ENCODE measurements around the gene THSD7B. TPM values are rescaled to one million over a fixed set of nuclear protein-coding genes. Genes with fewer than 3 reads are reported as not detected.

The THSD7B gene
- total and polyA plus RNA-seq, 2 of the 8 experiments (the other 6 are each of a cell fraction or from before 2014, with no cell fraction given): 0.60 to 2.9 TPM

DNA sequence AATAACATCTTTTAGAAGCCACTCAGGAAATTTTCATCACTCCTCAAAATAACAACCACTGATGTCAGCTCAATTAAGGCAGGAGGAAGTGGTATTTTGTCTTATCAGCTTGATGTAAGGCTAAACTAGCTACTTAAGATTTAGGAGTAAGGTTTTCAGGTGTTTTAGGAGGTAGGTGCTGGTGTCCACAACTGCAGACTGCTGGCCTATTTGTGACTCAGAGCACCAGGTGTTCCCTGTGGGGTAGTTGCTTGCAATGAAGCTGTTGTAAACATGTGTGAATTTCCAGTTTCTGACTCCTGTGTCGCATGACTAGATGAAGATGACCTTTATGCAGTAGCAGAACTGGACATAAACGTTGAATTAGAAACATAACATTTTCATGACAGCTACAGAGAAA lies 164.2 kb downstream of the THSD7B start:
- Histone ChIP-seq H3K79me2 (ENCODE audit: control insufficient read depth in 1 of 2, insufficient read depth in 2 of 2, low read length in 2 of 2) (no peaks in the 10 kb centered on the region), H3K4me3 (ENCODE audit: extremely low read depth in 1 of 4, insufficient read depth in 2 of 4, low read depth in 3 of 4, low read length in 4 of 4) (no peak overlapping the region), H3K23me2 (ENCODE audit: low read depth, low read length) (no peaks in the 10 kb centered on the region), H4K20me1 (replicated peaks in 1 of 2; ENCODE audit: control insufficient read depth in 1 of 2, insufficient read depth in 2 of 2, low read length in 2 of 2) (no peaks in the 10 kb centered on the region), H2BK15ac (ENCODE audit: low read length) (no peak overlapping the region), H3K27me3 (replicated peaks in 1 of 4; ENCODE audit: control insufficient read depth in 3 of 4, extremely low read depth in 1 of 4, insufficient read depth in 3 of 4, low read length in 3 of 4) (no peaks in the 10 kb centered on the region), H3K79me1 (ENCODE audit: low read depth, low read length) (no peaks in the 10 kb centered on the region), H3K56ac (replicated peaks; ENCODE audit: insufficient read length, low read depth, low read length) (no peak overlapping the region), H3K36me3 (ENCODE audit: control insufficient read depth in 2 of 4, insufficient read depth in 4 of 4, low read length in 3 of 4) (no peaks in the 10 kb centered on the region), H3K4ac (replicated peaks; ENCODE audit: insufficient read length, low read depth, low read length) (no peak overlapping the region), H3K18ac (ENCODE audit: extremely low read depth, low read length) (no peak overlapping the region), H3K9ac (replicated peaks in 1 of 4; ENCODE audit: extremely low read depth in 1 of 4, low read depth in 3 of 4, low read length in 3 of 4) (no peak overlapping the region), H3K27ac (ENCODE audit: low read depth, low read length) (no peak overlapping the region), H2BK5ac (ENCODE audit: low read depth, low read length) (no peak overlapping the region), H2BK20ac (ENCODE audit: low read length) (no peak overlapping the region), H2BK12ac (ENCODE audit: low read depth, low read length) (no peak overlapping the region), H3K9me3 (ENCODE audit: insufficient read depth in 2 of 2, low read depth in 1 of 2, low read length in 1 of 2) (no peaks in the 10 kb centered on the region), H2AK5ac (ENCODE audit: low read depth, low read length) (no peak overlapping the region), H4K91ac (replicated peaks; ENCODE audit: insufficient read length, low read length) (no peak overlapping the region), H2AFZ (ENCODE audit: low read length) (no peak overlapping the region), H4K5ac (ENCODE audit: insufficient read length, low read depth, low read length) (no peak overlapping the region), H2BK120ac (replicated peaks; ENCODE audit: low read depth, low read length) (no peak overlapping the region), H4K8ac (ENCODE audit: extremely low read depth, insufficient read depth, low read length) (no peak overlapping the region), H3K4me1 (replicated peaks in 1 of 4; ENCODE audit: control insufficient read depth in 3 of 4, insufficient read depth in 4 of 4, low read length in 3 of 4) (no peaks in the 10 kb centered on the region; a peak in 1 of 7 replicates), H3K4me2 (ENCODE audit: insufficient read depth in 1 of 2, low read depth in 2 of 2, low read length in 2 of 2) (no peak overlapping the region), H3K23ac (ENCODE audit: insufficient read length) (no peak overlapping the region), H3K14ac (ENCODE audit: insufficient read length) (no peak overlapping the region)
- DNase-seq (ENCODE audit: low read depth in 1 of 2, low spot score in 2 of 2) (no peak), FAIRE-seq (no peak)
- CTCF ChIA-PET (ENCODE audit: partially characterized antibody): interaction anchor here (1.1 to 6.2 kb wide), 3 partner anchors 8 to 908 kb away, joined by 3 to 35 read pairs (median 18); no protein-coding TSS in a partner anchor
- WGBS, 2 experiments (ENCODE audit: extremely low coverage in 1 of 2, insufficient coverage in 1 of 2, insufficient read length in 1 of 2, insufficient replicate concordance in 2 of 2, low coverage in 1 of 2, low lambda C conversion rate in 2 of 2, missing lambda C conversion rate in 1 of 2): 87% methylated on average over 2 of the region's 2 CpGs; no CpG with 5 or more reads in 1 of the 2 experiments
- POLR2A ChIA-PET (ENCODE audit: partially characterized antibody): no interaction called here
- no peak for TF ChIP-seq CBX8 (IDR thresholded peaks at IDR 0.05; ENCODE audit: borderline replicate concordance, low read depth, low read length)
- no peak for TF ChIP-seq E2F6 (IDR thresholded peaks at IDR 0.05)
- no peak for TF ChIP-seq BCL11A (IDR thresholded peaks at IDR 0.05; ENCODE audit: low read depth in 2 of 2, low read length in 2 of 2)
- no peak for TF ChIP-seq RXRA (IDR thresholded peaks at IDR 0.05; ENCODE audit: insufficient read depth, low read depth, low read length)
- TF ChIP-seq POLR2AphosphoS5 (IDR thresholded peaks at IDR 0.05; ENCODE audit: low read depth, low read length): no peak
- TF ChIP-seq SIX5 (IDR thresholded peaks at IDR 0.05; ENCODE audit: low read depth, low read length): no peak
- TF ChIP-seq ASH2L (IDR thresholded peaks at IDR 0.05; ENCODE audit: low read length): no peak
- TF ChIP-seq TEAD4 (IDR thresholded peaks at IDR 0.05; ENCODE audit: low read depth, low read length): no peak
- no peak for TF ChIP-seq SIRT6 (IDR thresholded peaks at IDR 0.05; ENCODE audit: low read length)
- TF ChIP-seq RFX5 (IDR thresholded peaks at IDR 0.05; ENCODE audit: borderline replicate concordance, low read depth, low read length): no peak
- TF ChIP-seq PHF8 (conservative IDR thresholded peaks at IDR 0.05; ENCODE audit: low read depth, low read length): no peak
- TF ChIP-seq CEBPB (IDR thresholded peaks at IDR 0.05; ENCODE audit: low read depth, low read length): no peak
- TF ChIP-seq KDM4A (IDR thresholded peaks at IDR 0.05; ENCODE audit: low read depth, low read length, severe bottlenecking): no peak
- TF ChIP-seq RBBP5 (IDR thresholded peaks at IDR 0.05; ENCODE audit: borderline replicate concordance, low read depth, low read length): no peak
